ENCODE measurements around the gene PROKR2.

GRCh38 chr20:5331340-5331739 lies 14.6 kb upstream of the PROKR2 start:
- TF ChIP-seq TCF12 (IDR thresholded peaks at IDR 0.05; ENCODE audit: low read depth) (no peak), YY1 (IDR thresholded peaks at IDR 0.05; ENCODE audit: low read depth) (no peak), TAF1 (IDR thresholded peaks at IDR 0.05; ENCODE audit: low read depth) (no peak), EP300 (IDR thresholded peaks at IDR 0.05; ENCODE audit: borderline replicate concordance) (no peak), CEBPB (IDR thresholded peaks at IDR 0.05) (no peak), FOXM1 (IDR thresholded peaks at IDR 0.05; ENCODE audit: borderline replicate concordance, low read depth) (no peak), RAD21 (IDR thresholded peaks at IDR 0.05; ENCODE audit: low read depth) (no peak), ZBTB7A (IDR thresholded peaks at IDR 0.05; ENCODE audit: low read depth) (no peak), REST (IDR thresholded peaks at IDR 0.05; ENCODE audit: low read depth) (no peak), USF1 (IDR thresholded peaks at IDR 0.05) (no peak), CREB1 (IDR thresholded peaks at IDR 0.05; ENCODE audit: low read depth) (no peak), NFIC (IDR thresholded peaks at IDR 0.05) (no peak), EGR1 (IDR thresholded peaks at IDR 0.05) (no peak), MAX (IDR thresholded peaks at IDR 0.05) (no peak)
